HG03342 (cell line): ENCODE data around the gene GTF3C1.

Experiments used
- ATAC-seq: cut with Tn5 transposase; IDR thresholded peaks from one replicate; pipeline ENCODE4 v1.9.1; 2021; ENCODE audit warnings: mild to moderate bottlenecking, moderate library complexity; ENCODE audit not compliant: unreplicated experiment

The GTF3C1 gene

DNA sequence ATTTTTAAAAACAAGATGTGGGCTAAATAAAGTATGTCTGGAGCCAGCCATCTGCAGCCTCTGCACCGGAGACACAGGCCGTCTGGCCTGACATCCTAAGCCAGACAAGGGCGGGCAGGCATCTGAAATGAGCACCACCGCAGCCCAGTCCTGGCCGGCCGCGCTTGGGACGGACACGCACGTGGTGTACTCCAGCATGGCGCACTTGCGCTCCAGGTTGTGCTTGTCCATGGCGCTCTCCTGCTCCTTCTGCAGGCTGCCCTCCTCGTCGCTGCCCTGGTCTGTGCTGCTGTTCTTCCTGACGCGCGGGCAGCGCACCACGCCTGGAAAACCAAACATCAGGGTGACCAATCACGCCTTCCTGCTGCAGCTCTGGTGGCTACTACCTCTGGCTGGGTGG, 60.3 kb downstream of the GTF3C1 start:
- ATAC-seq: no peak

GRCh38 chr16:27486760-27487159, 63.0 kb downstream of the GTF3C1 start:
- ATAC-seq: no peak

- no peak for ATAC-seq
Measured at GRCh38 chr16:27486344-27486743, 63.4 kb downstream of the GTF3C1 start.

DNA sequence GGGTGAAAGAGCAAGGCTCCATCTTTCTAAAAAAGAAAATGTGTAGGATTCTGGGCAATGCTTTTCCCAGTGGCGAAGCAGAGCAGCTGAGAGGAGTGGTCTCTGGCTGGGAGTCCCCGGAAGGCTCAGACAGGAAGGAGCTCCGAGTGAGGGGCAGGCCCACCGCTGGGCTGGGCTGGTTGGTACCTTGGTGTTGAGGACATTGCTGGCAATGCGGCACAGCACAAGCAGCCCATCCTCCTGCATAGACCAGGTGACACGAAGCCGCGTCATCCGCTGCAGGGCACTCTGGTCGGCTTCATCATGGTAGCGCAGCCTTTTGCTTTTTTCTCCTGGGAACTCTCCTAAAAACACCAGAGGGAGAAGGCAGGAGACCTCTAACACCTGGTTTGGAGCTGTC, 63.9 kb downstream of the GTF3C1 start:
- no peak for ATAC-seq

- no peak for ATAC-seq
Measured at GRCh38 chr16:27485126-27485525, 64.6 kb downstream of the GTF3C1 start.

- ATAC-seq: no peak
Measured at GRCh38 chr16:27483624-27484023, 66.1 kb downstream of the GTF3C1 start.

DNA sequence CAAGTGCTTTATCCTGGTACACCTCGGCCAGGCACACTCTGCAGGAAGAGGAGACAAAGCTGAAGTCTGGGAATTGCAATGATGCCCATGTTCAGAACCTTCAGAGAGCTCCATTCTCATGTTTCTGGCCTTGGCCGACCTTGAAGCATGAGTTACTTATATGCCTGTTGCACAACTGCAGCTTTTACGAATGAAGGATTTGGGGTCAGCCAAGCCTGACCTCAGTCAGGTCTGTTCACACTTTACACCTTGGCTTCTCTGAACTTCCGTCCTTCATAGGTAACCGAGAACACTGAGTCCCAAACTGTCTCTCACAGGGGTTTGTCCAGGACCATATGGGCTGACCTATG, 66.7 kb downstream of the GTF3C1 start:
- no peak for ATAC-seq

DNA sequence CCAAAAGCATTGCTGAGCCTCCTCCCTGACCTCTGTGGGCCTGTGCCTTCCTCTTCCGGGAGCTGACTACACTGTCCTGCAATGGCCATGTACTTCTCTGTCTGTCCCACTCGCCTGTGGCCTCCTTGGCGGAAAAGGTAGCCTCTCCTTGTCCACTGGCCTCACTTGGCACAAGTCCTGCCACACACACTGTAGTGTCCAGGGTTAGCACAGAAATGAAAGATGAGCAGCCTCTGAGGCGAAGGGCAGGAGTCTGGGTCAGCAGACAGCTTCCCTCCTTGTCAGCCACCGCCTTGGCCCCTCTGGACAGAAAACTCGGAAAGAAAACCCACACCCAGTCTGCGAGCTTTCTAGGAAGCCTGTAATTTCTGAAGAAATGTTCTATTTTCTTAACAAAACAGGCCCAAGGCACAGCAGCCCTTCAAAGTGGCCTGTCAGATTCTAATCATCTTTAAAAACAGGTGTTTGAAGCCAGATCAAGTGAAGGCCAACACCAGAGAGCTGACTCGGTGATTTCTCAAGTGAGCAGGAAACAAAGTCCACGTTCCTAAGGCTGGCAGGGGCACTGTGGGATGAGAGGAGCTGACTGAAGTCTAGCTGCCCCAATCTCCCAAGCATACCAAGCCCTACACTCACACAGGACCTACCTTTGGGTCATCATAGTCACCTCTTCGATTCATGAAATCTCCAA, 67.2 kb downstream of the GTF3C1 start:
- ATAC-seq: no peak

GRCh38 chr16:27481282-27481934, 68.3 kb downstream of the GTF3C1 start:
- no peak for ATAC-seq

GRCh38 chr16:27480761-27481160, 69.0 kb downstream of the GTF3C1 start:
- no peak for ATAC-seq

DNA sequence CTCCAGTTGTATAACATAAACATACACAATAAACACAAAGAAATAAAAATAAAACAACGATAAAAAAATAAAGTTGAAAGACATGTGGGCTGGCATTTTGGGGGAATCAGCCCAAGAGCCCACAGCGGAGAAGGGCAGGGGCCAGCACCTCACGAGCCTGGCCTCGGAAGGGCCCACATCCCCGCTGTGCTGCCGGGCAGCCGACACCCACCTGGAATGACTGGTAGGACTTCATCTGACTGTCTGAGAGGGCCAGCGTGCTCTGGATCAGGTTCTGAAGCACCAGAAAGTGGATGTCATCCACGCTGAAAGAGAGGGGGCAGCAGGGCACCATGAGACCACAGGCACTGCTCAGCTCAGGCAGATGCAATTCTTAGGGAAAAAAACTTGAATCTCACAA, 73.5 kb downstream of the GTF3C1 start:
- ATAC-seq: no peak

- ATAC-seq: no peak
Measured at GRCh38 chr16:27475561-27475960, 74.2 kb downstream of the GTF3C1 start.

DNA sequence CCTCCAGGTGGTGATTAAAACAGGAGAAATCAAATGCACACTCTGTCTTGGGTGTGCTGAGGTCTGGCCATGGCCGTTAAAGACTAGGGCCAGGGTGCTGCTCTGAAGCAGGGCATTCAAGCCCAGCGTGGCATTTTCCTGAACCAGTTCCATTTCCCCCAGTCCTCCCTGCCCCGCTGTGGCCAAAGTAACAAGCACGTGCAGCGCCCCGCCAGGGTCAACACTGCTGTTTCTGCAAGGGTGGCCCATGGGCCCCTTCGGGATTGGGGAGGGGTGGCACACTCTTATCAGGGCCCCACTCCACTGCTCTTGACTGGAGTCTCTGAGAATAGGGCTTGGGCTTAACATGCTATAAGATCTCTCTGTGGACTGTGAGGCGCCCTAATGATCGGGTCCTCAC, 74.8 kb downstream of the GTF3C1 start:
- ATAC-seq: no peak

GRCh38 chr16:27474041-27474440, 75.7 kb downstream of the GTF3C1 start:
- ATAC-seq: no peak

- ATAC-seq: no peak
Measured at GRCh38 chr16:27473101-27473900, 76.4 kb downstream of the GTF3C1 start.

DNA sequence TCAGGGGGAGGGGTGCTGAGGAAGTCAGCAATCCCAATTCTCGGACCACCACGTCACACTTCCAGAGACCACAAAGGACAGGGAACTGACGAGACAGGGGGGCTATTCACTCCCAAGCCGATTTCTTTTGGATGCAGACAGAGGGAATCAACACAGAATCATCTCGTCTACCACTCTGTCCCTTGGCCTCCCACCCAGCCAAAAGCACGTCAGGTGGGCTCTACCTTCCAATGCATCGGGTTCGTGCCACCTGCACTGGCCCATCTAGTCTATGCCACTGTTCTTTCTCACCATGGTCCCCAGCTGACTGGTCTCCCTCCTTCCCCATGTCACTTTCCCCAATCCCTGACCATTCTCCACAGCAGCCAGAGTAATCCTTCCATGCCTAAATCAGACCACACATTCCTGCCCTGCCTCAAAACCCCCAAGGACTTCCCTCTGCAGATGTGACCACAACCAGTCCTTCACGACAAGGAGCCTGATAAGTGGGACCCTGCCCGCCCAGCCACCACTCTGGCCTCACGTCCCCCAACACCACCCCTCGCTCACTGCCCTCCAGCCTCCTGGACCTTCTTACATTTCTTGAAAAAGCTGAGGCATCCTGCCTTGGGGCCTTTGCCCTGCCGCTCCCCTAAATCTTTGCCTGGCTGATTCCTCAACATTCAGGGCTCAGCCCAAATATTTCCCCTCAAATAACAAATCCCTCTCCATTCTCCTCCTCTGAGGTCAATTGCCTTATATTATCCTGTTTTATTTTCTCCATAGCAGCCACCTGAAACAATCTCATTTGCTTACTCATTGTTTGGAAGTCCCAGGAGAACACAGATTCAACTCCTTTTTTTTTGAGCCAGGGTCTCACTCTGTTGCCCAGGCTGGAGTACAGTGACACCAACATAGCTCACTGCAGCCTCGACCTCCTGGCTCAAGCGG, 77.4 kb downstream of the GTF3C1 start:
- no peak for ATAC-seq

- no peak for ATAC-seq
Measured at GRCh38 chr16:27471661-27472060, 78.1 kb downstream of the GTF3C1 start.

DNA sequence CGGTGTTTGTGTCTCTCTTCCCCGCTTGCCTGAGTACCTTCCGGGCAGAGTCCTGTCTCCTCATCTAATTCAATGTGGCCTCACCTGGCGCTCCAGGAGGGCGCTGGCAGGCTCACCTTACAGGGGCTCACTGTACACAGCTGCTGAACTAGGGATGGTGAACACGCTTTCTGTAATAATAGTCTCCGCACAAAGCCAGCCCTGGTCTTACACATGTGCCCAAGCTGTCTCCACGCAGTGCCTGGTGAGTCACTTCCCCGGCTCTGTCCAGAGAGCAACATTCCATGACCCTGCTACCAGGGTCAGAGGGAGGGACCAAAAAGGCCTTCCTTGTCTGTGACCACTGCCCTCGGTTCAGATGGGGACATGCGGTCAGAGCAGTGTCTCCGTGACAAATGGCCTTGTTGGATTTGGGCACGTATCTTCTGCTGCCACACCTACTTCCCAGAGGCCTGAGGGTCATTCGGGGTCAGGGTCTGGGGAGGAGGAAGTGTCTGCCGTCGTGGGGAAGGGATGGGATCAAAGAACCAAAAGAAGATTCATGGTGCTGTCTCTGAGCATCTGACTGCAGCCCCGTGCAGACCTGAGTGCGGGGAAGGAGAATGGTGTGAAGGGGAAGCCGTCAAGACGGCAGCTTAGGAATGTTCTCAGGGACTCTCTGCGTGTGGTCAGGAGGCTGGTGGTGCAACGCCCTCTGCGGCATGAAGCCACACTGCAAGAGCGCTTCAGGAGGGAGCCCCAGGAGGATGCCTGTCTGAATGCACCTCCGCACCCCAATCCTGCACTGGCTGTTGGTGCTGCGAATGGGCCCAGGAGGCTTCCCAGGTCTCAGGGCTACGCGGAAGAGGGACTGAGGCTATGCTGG, 78.9 kb downstream of the GTF3C1 start:
- no peak for ATAC-seq

GRCh38 chr16:27468941-27469531, 80.7 kb downstream of the GTF3C1 start:
- no peak for ATAC-seq

DNA sequence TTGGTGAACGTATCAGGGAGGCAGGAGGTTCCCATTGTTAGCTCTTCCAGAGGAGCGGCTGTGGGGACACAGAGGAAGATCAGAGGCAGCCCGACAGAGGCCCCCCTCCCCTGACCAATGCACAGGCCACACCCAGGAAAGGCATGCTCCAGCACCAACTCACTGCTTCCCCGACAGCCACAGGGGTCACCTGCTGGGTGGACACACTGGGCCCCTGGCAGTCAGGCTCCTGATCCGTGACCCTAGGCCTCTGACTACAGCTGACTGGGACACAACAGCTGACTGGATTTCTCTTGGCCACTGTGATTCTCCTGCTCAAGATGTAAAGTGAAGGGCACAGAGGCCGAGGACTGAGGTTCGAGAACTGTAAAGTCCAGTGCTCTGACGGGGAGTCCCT, 84.2 kb downstream of the GTF3C1 start:
- ATAC-seq: no peak
